HG03095 (cell line): ENCODE results near the gene CCDC30.
"Not testable (repeated sequence)": the region's sequence is repeated elsewhere in the genome, so short reads cannot be mapped to it uniquely, and the experiment has no call there.

Experiments used
- ATAC-seq: cut with Tn5 transposase; IDR thresholded peaks from one replicate; pipeline ENCODE4 v1.9.1; 2021; ENCODE audit warnings: moderate library complexity; ENCODE audit not compliant: unreplicated experiment

Gene CCDC30

DNA sequence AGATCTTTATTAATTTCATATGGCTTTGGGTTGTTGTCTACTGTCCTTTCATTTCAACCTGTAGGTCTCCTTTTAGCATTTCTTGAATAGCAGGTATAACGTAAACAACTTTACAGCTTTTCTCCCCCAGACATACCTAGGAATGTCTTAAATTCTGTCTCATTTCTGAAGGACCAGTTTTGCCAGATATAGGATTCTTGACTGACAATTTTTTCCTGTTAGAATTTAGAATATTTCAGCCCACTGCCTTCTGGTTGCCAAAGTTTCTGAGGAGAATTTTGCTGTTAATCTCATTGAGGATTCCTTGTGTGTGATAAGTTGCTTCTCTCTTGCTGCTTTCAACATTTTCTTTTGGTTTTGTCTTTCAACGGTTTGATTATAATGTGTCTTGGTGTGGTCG lies 60.1 kb downstream of the CCDC30 start:
- no peak for ATAC-seq

DNA sequence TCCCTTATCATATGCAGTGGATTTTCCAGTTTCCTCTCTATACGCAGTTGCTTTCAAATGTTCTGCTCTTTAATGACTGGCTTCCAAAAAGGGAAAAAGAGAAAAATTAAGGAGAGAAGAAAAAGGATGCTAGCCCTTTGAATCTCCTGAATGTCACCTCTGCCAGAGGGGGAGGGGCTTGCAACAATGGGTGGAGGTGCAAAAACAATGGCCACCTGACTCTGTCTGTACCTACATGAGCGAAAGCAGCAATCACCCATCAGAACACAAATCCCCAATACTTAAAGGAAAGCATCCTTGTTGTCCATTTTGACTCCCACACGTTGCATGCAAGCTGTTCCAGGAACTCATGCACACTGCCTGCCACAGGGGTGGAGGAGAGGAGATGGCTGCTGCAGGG lies 61.2 kb downstream of the CCDC30 start:
- no peak for ATAC-seq

DNA sequence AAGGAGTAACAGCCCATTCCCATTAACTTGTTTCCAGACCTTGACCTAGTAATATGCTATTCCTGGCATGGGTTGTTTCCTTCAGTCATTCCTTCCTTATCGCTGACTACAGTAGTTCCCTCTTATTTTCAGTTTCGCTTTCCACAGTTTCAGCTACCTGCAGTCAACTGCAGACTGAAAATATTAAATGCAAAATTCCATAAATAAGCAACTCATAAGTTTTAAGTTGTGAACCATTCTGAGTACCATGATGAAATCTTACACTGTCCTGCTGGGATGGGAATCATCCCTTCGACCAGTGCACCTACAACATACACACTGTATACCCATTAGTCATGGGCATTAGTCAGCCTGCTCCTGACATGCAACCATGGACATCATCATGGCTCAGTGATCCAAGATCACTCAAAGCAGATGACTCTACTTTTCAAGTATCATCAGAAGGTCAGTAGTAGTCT lies 66.7 kb downstream of the CCDC30 start:
- no peak for ATAC-seq

DNA sequence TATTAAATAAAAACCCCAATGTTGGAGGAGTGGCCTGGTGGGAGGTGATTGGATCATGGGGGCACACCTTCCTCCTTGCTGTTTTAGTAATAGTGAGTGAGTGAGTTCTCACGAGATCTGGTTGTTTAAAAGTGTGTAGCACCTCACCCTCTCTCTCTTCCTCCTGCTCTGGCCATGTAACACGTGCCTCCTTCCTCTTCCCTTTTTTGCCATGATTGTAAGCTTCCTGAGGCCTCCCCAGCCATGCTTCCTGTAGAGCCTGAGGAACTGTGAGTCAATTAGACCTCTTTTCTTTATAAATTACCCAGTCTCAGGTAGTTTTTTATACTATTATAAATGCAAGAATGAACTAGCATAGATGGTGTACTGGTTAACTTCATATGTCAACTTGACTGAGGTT lies 68.0 kb downstream of the CCDC30 start:
- no peak for ATAC-seq

DNA sequence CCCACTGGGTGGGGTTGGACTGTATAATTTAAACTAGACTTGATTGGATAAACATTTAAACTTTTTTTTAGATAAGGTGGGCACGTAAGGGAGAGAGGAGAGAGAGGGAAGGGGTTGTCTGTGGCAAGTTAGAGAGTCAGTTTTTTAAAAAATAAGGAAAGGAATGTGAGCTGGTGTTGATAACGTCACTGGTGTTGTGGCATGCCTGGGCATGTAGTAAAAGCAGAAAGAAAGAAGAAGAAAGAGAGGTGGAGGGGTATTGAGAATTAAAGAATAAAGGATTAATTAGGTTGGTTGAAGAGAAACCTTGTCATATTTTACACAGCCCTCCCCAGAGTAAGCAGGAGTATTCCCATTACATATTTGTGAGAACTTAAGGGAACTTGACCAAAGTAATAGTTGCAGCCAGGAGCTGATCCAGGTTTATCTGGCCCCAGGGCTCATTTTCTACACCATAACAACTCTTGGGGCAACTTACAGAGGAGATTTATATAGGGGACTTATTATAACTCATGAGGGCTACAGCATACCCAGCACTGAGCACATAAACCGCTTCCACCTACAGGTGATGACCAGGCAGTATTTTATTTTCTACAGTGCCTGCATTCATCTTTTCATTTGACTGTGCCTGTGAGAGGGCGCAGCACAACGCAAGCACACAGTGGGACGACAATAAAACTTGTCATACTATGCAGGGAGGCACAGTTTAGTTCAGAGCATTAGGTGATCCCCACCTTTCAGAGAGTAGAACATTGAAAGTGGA lies 70.2 kb downstream of the CCDC30 start:
- no peak for ATAC-seq

DNA sequence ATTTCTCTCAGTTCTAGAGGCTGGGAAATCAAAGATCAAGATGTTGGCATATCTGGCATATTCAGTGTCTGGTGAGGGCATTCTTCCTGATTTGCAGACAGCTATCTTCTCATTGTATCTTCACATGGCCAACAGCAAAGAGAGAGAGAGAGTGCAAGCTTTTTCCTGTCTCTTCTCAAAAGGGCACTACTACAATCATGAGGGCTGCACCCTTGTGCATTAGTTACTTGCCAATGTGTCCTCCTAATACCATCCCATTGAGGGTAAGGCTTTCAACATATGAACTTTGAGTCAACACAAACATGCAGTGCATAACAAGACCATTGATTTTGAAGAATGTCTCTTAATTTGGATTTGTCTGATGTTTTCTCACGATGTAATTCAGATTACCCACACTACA lies 78.0 kb downstream of the CCDC30 start:
- ATAC-seq: no peak

DNA sequence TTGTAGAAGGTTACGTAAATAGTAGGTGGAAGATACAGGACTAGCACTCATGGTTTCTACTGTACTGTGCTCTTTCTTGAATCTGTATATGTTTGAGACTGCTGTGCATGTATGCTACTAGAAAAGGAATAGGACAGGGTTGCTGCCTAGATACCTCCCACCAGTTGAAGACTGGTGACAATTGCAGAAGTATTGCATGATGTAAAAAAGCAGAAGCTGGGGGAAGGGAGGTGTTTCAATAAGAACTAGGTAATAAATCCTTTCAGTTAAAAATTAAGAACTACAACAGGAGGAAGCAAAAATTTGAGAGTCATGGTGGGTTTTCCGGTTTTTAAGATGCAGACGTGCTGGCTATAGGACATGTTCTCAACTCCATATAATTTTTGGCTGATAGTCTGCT lies 88.1 kb downstream of the CCDC30 start:
- no peak for ATAC-seq

DNA sequence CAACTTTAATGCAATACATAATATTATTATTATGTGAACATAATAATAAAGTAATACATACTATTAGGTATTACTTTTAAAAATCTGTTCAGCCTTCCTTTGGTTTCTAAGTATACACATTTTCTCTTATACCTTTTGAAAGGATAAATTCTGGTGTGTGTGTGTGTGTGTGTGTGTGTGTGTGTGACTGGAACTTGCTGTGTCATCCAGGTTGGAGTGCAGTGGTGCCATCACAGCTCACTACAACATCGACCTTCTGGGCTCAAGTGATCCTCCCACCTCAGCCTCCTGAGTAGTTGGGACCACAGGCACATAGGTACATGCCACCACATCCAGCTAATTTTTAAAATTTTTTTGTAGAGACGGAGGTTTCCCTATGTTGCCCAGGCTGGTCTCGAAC lies 88.5 kb downstream of the CCDC30 start:
- ATAC-seq: no peak

DNA sequence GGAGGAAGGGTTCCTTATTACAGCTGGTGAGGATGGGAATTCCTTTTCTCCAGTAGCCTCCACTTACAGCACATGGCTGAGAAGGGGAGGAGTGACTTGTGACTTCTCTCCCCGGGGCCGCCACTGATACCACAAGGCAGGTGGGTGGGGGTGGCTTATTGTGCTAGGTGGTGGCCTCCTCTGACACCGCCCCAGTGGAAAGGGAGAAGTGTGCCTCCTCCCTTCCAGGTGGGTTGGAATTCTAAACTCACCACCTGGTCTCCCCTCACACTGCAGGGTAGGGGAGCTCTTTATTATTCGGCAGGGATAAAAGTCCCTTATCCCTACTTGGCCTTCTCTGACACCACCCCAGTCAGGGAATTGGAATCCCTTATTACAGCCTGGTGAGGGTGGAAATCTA lies 89.5 kb downstream of the CCDC30 start:
- ATAC-seq: no peak

DNA sequence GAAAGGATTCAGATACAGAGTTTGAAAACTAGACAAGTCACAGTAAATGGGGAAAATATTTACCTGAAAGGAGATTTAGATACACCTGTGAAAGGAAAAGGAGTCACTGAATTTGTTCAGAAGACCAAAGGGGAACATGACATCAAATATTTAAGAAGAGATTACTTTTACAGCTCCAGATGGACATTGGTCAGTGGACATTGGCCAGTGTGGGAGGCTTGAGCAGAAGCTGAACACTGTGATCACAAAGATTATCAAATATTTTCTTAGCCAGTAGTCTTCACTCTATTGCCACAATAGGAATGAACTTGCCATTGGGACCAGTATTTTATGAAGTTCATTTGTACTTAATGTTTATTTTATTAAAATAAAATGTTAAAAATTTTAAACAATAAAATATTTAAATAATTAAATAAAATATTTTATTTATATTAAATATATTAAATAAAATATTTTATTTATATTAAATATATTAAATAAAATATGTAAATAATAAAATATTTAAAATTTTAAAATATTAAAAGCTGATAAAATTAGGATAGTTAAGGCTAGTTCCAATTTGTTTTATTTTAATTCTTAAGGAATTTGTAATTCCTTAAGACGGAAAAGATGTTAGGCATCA lies 94.3 kb downstream of the CCDC30 start:
- ATAC-seq: no peak

DNA sequence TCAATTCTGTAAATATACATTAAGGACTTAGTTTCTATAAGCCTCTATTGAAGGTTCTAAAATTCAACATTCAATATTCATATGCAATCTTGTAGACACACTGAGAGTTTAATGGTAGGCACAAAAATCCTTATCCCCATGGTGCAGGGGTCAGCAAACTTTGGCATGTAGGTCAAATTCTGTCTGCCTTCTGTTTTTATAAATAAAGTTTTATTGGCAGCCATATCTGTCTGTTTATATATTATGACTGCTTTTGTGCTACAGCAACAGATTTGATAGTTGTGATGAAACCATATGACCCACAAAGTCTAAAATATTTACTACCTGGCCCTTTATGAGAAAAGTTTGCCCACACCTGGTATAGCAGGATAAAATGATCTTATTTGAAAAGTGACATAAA lies 104.0 kb downstream of the CCDC30 start:
- ATAC-seq: no peak

DNA sequence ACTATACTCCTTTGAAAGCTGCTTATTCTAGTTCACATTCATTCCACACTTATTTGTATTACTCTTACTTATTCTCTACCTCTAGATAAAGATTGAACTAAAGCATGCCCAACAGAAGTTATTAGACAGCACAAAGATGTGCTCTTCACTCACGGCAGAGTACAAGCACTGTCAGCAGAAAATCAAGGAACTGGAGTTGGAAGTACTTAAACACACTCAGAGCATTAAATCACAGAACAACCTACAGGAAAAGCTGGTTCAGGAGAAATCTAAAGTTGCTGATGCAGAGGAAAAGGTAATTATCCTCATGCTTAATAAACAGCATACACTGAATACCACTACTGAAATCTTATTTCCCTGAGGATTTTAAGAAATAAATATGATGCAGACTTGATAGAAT lies 113.8 kb downstream of the CCDC30 start:
- ATAC-seq: no peak

DNA sequence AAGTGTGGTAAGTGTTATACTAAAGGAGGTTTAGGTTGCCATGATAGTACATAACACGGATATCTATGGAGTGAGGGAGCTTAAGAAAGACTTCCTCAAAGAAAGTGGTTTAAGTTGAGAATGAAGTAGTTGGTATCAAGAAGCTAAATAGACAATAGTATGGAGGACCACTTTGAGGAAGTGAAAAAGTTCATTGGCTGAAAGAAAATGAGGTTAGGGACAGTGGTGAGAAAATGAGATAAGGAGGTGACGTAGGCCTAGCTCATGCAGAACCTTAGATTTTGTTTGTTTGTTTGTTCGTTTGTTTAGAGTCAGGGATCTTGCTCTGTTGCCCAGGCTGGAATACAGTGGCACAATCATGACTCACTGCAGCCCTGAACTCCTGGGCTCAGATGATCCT lies 122.9 kb downstream of the CCDC30 start:
- no peak for ATAC-seq

DNA sequence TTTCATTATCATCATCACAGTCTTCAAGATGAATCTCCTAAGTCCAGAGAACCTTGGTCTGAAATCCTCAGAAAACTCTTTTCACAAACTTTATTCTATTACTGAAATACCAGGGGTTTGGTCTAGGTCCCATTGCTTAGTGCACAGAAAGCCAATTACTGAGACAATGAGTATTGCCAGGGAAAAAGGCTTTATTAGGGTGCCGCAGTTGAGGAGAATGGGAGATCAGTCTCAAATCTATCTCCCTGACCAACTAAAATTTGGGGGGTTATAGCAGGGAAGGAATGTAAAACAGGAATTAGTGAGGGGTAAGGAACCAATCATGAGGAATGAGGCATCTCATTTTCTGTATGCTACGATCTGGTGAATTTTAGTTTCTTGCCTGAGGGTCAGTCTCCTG lies 124.7 kb downstream of the CCDC30 start:
- ATAC-seq: no peak

DNA sequence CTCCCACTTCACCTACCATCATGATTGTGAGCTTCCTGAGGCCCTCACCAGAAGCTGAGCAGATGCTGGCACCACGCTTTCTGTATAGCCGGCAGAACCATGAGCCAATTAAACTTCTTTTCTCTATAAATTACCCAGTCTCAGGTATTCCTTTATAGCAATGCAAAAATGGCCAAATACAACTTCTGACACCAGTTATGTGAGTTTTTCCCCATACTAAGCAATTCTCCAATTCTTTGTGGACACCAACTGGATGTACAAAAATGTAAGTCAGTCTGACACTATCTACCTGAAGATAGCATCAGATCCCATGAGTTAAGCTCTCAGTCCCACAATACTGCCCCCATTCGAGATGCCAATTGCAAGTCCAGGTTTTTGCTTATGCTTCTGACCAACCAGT lies 129.7 kb downstream of the CCDC30 start:
- no peak for ATAC-seq

DNA sequence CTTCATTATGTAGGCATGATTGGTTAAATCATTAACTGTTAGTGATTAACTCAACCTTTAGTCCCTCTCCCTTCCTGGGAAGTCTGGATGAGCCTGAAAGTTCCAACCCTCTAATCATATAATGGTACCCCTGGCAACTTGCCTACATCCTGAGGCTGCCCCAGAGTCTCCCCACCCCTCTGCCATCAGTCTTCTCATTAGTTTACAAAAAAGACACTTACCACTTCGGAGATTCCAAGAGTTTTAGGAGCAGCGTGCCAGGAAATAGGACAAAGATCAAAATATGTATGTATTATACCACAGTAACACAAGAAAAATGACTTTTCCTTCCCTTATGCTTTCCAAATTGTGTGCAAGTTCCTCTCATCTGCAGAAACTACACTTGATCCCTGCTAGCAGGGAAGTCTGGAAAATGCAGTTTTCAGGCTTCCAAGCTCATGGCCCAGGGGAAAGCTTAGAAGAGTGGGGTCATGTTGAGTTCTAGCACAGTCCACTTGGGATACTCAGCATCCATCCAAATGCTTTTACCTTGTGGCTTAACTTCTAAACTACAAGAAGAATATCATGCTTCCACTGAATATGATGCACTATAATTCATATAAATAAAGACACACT lies 130.5 kb downstream of the CCDC30 start:
- no peak for ATAC-seq

DNA sequence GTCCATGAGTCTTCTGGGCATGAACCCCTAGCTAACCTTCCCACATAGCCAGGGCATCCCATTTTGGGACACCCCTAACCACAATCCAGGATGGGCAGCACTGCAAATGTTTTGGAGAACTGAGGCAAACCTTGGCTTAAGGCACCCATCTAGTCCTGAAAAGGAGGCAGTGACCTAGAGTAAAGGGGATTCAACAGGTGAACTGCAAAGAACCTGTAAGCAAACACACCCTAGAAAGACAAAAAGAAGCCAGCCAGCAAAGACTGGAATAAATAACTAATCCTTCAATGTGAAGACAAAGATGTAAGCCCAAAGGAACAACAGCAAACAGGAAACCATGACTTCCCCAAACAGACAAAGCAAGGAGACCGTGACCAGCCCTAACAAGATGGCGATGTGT lies 138.4 kb downstream of the CCDC30 start:
- no peak for ATAC-seq

DNA sequence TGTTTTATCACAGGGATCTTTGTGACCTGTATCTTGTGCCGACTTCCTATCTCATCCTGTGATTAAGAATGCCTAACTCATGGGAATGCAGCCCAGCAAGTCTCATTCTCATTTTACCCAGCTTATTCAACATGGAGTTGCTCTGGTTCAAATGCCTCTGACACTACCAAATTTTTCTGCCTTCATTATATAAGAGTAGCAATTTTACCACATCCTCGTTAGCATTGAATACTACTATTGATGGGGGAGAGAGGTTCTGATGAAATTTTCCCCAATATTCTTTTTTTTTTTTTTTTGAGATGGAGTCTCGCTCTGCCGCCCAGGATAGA lies 150.7 kb downstream of the CCDC30 start:
- no peak for ATAC-seq

DNA sequence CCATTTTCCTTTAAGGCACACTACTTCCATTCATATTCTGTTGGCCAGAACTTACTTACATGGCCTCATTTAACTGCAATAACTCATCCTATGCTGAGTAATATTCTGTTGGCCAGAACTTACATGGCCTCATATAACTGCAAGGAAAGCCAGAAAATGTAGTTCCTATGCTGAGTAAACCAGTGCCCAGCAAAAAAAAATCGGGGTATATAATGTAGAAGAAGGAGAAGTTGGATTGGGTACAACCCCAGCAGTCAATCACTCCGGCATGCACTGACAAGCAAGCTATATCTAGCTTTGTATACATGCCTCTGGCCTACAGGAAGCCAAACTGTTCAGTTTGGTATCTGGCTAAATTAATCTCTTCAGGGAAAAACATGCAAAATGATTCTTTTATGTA lies 155.8 kb downstream of the CCDC30 start:
- ATAC-seq: no peak

DNA sequence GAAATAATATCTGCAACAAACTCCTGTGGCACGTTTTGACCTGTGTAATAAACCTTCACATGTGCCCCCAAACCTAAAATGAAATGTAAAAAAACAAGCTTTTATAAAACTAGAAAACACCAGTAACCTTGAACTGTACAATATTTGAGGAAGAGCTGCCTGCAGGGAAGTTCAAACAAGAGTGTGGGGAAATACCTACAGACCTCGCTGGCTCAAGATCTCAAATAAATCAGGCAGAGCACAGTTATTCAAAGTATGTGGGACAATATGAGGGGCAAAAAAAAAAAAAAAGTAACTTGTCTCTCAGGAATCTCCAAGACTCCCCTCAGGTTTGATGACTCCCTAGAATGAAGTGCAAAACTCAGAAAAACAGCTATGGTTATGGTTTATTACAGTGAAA lies 157.2 kb downstream of the CCDC30 start:
- ATAC-seq: no peak

DNA sequence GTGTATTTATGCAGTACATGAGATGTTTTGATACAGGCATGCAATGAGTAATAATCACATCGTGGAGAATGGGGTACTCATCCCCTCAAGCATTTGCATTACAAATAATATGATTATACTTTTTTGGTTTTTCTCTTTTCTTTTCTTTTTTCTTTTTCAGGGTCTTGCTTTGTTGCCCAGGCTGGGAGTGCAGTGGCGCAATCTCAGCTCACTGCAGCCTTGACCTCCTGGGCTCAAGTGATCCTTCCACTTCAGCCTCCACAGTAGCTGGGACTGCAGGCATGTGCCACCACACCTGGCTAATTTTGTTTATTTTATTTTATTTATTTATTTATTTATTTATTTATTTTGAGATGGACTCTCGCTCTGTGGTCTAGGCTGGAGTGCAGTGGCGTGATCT lies 158.1 kb downstream of the CCDC30 start:
- ATAC-seq: not testable (repeated sequence)

DNA sequence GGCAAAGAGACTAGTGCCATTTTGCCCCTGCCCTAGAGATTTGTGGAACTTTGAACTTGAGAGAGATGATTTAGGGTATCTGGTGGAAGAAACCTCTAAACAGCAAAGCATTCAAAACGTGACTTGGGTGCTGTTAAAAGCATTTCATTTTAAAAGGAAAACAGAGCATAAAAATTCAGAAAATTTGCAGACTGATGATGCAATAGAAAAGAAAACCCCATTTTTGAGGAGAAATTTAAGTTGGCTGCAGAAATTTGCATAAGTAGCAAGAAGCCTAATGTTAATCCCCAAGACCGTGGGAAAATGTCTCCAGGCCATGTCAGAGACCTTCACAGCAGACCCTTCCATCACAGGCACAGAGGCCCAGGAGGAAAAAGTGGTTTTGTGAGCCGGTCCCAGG lies 164.1 kb downstream of the CCDC30 start:
- ATAC-seq: not testable (repeated sequence)

DNA sequence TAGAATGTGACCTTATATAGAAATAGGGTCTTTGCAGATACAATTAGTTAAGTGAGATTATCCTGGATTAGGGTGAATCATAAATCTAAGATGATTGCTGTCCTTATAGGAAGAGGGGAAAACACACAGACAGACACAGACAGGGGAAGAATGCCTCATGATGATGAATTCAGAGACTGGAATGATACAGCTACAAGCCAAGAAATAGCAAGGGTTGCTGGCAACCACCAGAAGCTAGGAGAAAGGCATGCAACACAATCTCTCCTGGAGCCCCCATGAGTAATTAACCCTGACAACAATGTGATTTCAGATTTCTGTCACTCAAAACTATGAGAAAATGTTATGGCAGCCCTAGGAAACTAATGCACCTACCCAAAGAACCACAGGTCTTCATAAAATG lies 176.0 kb downstream of the CCDC30 start:
- ATAC-seq: no peak
